Midbrain (tissue), 1 donor: Measurements from ENCODE around the gene REPS1.
"Not testable (repeated sequence)": the region's sequence is repeated elsewhere in the genome, so short reads cannot be mapped to it uniquely, and the experiment has no call there.

Experiments used
- DNase-seq: peaks from one replicate; lab custom pipeline; 2025; lab: John Stamatoyannopoulos, UW

REPS1 gene

GRCh38 chr6:138987643-138988468 lies at the start of gene REPS1:
TSS of gene REPS1 (minus strand) at chr6:138988253. CDS start at chr6:138987682, 571 bp downstream.
- peak; percentile 91 for DNase-seq

GRCh38 chr6:139037490-139037889 lies 49.4 kb upstream of the REPS1 start:
- no peak for DNase-seq

GRCh38 chr6:139030228-139030963 lies 42.3 kb upstream of the REPS1 start:
- DNase-seq = no peak

- DNase-seq = no peak
Measured at GRCh38 chr6:139029470-139030227, 41.6 kb upstream of the REPS1 start.

GRCh38 chr6:139028658-139029469 lies 40.8 kb upstream of the REPS1 start, which contains the start of gene ABRACL:
TSS of gene ABRACL (plus strand) at chr6:139028745. CDS start at chr6:139034161, 5,416 bp downstream.
- DNase-seq = peak; percentile 23

- no peak for DNase-seq
Measured at GRCh38 chr6:139028215-139028657, 40.2 kb upstream of the REPS1 start.

GRCh38 chr6:139027620-139028182 lies 39.6 kb upstream of the REPS1 start:
- no peak for DNase-seq

GRCh38 chr6:139025416-139025815 lies 37.4 kb upstream of the REPS1 start:
- not testable (repeated sequence) for DNase-seq

GRCh38 chr6:139020689-139021088 lies 32.6 kb upstream of the REPS1 start:
- DNase-seq = no peak

- no peak for DNase-seq
Measured at GRCh38 chr6:139019722-139020121, 31.7 kb upstream of the REPS1 start.

- peak; percentile 33 for DNase-seq
Measured at GRCh38 chr6:139017227-139017626, 29.2 kb upstream of the REPS1 start.

- DNase-seq = peak; percentile 5
Measured at GRCh38 chr6:139016337-139017213, 28.5 kb upstream of the REPS1 start.

- no peak for DNase-seq
Measured at GRCh38 chr6:139014945-139015344, 26.9 kb upstream of the REPS1 start.

GRCh38 chr6:139013185-139013800 lies 25.2 kb upstream of the REPS1 start:
- DNase-seq = no peak

GRCh38 chr6:139011980-139012379 lies 23.9 kb upstream of the REPS1 start:
- DNase-seq = no peak

GRCh38 chr6:139010674-139011073 lies 22.6 kb upstream of the REPS1 start:
- no peak for DNase-seq

GRCh38 chr6:139008117-139008516 lies 20.1 kb upstream of the REPS1 start:
- DNase-seq = no peak

GRCh38 chr6:139007428-139007827 lies 19.4 kb upstream of the REPS1 start:
- DNase-seq = no peak

GRCh38 chr6:139006477-139006876 lies 18.4 kb upstream of the REPS1 start:
- DNase-seq = no peak

GRCh38 chr6:139003751-139004150 lies 15.7 kb upstream of the REPS1 start:
- no peak for DNase-seq
